GM18867 (cell line): ENCODE results near the gene ATRIP.
A peak's percentile ranks its signal among the peaks of the same experiment; 100 is the strongest.
"Not testable (repeated sequence)": the region's sequence is repeated elsewhere in the genome, so short reads cannot be mapped to it uniquely, and the experiment has no call there.

Source experiments
- ATAC-seq: cut with Tn5 transposase; IDR thresholded peaks from one replicate; pipeline ENCODE4 v1.9.1; 2021; ENCODE audit warnings: mild to moderate bottlenecking, moderate library complexity; ENCODE audit not compliant: unreplicated experiment

ATRIP gene

DNA sequence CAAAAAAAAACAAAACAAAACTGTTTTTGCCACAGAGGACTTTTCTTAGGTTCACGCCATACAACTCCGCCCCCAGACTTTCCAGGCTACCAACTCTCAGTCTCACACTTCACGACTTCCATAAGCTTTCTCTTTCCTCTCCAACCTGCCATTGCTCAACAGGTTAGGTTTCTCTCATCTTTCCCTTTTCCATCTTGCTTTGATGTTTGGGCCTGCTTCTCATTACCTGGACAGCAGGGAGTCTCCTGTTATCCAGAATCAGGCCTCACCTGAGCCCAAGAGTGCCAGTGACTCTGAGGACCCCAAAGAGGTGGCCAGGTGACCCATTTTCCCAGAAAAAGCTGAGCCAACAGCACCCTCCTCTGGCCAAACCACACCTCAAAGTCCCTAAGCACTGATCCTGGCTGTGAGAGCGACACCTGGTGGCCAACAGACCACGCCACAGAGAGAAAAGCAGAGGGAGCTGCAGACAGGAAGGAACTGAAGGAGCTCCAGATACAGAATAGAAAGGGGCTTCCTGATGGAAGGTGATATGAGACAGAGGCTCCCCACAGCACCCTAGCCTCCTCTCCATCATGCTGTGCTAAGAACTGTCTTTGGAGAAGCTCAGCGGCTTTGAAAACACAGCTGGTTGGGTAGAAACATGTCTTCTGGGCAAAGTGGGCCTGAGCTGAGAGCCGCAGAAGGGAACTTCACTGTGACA, 10.6 kb upstream of the ATRIP start:
- ATAC-seq, result no peak

DNA sequence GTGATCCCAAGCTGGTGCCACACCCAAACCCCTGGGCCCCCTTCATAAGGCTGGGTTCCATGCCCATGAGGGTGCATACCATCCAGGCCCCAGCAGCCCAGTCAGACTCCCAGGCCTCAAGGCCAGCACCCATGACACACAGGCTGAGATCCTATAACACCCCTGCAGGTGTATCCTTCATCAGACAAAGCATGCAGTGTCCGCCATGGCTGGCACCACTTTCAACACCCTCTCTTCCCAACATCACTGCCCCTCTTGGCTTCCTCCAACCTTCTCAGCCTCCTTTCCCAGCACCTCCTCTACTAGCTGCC, 10.1 kb upstream of the ATRIP start:
- no peak for ATAC-seq

DNA sequence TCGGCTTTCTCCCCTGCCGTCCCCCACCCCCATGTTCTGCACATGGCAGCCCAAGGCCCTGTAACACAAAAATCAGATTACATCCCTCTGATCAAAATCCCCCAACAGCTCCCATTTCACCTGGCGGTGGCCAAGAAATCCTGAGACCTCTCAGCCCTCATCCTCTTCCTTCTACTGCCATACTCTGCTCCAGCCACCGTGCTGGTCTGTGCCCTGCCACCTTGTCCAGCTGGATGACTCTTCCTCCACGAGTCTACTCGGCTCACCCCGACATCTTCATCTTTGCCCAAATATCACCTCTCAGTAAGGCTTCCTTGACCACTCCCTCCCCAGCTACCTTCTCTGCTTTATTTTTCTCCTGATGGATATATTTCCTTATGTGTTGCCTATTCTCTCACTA, 9.7 kb upstream of the ATRIP start:
- ATAC-seq, result no peak

DNA sequence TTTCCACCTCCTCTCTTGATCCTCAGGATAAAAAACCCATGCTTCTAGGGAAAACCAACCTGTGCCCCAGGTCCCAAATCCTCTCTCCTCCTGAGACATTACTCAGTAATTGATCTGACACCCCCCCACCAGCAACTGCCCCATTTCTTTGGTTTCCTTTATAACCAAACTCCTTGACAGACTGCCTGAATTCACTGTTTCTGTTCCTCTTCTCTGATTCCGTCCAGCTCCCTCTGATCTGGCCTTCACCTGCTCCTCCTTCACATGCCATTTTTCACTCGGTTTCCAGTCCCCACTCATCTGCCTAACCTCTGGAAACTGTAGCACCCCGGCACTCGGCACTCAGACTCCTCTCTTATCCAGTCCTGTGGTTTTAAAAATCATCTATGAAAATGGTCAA, 8.7 kb upstream of the ATRIP start:
- no peak for ATAC-seq

DNA sequence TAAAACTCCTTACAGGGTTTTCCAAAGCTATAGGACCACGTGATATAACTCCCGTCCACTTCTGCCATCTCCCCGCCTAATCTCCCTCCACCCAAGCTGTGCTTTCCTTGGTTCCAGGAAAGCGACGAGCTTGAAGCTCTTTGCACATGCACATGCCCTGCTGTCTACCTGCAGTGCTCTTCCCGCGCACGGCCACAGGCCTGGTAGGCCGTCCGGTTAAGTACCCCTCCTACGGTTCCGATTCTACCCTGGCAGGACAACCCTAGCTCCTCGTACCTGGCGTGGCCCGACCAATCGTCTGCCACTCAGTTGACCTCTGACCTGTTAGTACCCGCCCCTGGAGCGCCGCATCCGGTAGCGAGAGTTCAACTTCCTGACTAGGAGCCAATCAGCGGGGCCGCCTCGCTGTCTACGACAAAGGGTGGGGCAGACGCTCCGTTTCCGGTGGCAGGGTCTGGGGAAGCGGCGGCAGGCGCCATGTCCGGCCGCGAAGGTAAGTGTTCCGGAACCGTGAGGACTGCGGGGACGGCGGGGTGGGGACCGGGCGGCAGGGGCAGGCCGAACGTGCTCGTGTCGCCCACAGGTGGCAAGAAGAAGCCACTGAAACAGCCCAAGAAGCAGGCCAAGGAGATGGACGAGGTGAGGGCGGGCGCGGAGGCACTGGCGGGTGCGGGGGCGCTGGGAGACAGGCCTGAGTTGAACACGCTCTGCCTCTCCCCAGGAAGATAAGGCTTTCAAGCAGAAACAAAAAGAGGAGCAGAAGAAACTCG, 6.5 kb upstream of the ATRIP start, which contains the start of the genes CCDC51 and TMA7:
Gene CCDC51, minus strand, starts transcription at position 300 of the 770 bp plus-strand sequence. CDS start 4,991 bp downstream, outside the sequence.
Gene TMA7, plus strand, starts transcription at position 438 of the 770 bp plus-strand sequence. Its CDS starts 40 bp downstream, at position 478.
- peak; percentile 95 for ATAC-seq

DNA sequence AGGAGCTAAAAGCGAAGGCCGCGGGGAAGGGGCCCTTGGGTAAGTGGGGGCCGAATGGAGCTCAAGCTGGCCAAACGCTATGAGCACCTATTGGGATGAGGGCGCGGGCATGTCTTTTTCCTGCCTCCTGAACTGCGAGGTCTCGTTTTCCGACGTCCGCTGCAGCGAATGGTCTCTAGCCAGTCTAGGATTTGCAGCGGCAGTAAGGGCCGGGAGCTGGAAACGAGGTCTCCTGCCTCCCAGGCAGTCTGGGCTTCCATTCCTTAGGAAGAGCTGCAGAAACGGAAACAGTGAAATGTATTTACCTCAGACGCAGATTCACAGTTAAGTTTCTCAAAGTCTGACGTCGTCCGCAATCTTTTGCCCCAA, 6.0 kb upstream of the ATRIP start:
- ATAC-seq, result no peak

DNA sequence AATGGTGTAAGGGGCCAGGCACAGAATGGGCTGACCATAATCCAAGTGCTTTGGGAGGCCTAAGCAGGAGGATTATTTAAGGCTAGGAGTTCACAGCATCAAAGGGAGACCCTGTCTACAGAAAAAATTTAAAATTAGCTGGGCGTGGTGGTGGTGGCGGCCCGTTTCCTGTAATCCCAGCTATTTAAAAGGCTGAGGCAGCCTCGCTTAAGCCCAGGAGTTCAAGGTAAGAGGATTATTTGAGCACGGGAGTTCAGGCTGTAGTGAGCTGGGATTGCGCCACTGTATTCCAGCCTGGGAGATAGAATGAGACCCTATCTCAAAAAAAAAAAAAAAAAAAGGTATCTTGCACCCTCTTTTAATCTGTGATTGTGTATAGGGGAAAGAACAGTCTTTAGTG, 4.6 kb upstream of the ATRIP start:
- ATAC-seq, result no peak

DNA sequence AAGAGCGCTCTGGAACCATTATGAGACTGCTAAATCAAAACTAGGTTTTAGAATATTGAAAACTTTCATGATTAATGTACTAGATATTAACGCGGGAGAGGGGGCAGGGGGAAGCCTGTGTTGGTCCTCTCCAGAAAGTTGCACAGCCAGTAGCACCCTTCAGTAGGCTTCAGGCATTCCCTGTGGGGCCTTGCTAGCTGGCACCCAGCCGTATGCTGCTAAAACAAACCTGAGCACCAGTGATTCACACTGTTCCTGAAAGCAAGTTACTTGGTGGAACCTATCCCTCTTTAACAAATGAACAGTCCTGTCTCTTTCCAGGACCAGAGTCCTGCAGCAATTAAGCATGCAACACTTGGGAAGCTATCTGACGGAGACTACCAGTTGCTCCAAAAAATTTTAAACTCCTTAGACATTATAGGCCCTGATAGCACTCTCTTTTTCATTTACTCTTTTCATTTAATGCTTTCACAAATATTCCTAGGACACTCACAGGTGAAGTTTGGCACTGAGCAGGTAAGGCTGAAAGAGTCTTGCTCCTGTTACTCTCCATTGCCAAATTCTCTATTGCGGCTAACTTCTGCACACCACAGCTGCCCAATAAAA, 1.2 kb upstream of the ATRIP start:
- ATAC-seq, result no peak

DNA sequence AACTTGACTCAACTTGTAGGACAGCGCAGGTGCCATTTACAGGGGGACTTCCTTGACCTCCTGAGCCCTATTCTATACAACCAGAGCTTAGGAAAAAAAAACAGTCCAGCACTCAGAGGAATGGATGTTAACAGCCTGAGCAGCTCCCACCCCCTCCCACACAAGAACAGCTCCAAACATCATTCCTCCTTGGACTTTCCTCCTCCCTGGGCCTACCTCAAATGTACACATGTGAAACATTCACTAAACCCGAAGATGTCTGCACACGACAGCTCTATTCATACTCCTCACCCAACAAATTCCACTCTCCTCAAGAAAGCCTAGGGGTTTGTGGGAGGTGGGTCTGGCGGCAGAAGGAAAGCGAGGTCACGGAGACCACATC, 503 bp upstream of the ATRIP start:
- ATAC-seq, result no peak

DNA sequence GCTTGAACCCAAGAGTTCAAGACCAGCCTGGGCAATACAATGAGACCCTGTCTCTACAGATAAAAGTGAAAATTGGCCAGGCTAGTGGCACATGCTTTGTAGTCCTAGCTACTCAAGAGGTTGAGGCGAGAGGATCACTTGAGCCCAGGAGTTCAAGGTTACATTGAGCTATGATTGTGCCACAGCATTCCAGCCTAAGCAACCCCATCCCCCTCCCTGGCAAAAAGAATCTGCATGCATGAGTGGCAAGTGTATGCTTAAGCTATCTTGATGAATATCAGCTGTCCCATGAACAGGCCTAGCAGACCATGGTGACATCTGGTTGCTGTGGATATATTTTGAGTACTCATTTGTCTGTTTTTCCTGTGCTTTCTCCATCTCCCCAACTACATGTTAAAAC, 4.7 kb downstream of the ATRIP start:
- no peak for ATAC-seq

DNA sequence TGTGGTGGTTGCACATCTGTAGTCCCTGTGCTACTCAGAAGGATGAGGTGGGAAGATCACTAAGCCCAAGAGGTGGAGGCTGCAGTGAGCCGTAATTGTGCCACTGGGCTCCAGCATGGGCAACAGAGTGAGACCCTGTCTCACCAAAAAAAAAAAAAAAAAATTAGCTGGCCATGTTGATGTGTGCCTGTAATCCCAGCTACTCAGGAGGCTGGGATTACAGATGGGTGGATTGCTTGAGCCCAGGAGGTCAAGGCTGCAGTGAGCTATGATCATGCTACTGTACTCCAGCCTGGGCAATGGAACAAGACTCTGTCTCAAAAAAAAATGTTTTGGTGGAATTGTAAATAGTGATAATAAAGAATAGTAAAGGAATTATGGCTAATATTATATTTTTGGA, 9.9 kb downstream of the ATRIP start:
- ATAC-seq, result no peak

DNA sequence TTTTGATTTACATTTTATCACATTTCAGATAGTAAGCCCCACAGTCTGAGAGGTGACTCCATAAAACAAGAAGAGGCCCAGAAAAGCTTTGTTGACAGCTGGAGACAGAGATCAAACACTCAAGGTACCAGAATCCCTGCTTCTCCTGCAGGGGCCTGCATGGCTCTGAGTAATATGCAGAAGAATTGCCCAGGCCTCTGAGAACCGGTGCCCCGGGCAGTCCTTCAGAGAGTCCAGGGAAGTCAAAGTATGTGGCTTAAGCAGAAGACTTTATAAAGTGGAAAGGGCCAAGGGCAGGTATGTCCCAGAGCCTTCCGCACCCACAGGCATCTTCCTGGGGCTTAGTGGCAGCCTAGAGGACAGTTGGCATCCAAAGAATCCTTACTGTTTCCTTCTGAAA, 12.8 kb downstream of the ATRIP start:
- no peak for ATAC-seq

DNA sequence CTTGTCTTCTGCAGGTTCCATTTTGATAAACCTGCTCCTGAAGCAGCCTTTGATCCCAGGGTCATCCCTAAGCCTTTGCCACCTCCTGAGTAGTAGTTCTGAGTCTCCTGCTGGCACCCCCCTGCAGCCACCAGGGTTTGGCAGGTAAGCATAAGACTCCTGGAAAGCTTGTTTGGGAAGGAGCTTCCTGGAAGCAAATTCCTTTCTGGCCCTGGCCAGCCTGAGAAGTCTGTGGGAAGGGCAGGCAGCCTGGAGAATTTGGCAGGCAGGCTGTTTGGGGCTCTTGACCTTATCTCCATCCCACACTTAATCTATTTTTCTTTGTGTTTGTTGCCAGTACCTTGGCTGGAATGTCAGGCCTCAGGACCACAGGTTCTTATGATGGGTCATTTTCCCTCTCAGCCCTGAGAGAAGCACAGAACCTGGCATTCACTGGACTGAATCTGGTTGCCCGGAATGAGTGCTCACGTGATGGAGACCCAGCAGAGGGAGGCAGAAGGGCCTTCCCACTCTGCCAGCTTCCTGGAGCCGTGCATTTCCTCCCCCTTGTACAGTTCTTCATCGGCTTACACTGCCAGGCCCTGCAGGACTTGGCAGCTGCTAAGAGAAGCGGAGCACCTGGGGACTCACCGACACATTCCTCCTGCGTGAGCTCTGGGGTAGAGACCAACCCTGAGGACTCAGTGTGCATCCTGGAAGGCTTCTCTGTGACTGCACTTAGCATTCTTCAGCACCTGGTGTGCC, 13.4 kb downstream of the ATRIP start:
- no peak for ATAC-seq

DNA sequence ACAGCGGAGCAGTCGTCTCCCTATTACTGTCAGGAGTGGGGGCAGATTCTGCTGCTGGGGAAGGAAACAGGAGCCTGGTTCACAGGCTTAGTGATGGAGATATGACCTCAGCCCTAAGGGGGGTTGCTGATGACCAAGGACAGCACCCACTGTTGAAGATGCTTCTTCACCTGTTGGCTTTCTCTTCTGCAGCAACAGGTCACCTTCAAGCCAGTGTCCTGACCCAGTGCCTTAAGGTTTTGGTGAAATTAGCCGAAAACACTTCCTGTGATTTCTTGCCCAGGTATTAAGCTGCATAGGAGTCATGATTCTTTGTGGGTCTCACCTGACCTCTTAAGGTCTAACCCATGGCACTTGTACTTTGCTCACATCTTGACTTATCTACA, 14.0 kb downstream of the ATRIP start:
- no peak for ATAC-seq

DNA sequence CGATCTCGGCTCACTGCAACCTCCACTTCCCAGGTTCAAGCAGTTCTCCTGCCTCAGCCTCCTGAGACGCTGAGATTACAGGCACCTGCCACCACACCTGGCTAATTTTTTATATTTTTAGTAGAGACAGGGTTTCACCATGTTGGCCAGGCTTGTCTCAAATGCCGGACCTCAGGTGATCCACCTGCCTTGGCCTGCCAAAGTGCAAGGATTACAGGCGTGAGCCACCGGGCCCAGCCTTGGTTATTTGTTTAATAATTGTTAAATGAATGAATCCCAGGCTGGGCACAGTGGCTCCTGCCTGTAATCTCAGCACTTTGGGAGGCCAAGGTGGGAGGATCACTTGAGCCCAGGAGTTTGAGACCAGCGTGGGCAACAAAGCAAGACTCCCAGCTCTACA, 15.2 kb downstream of the ATRIP start:
- ATAC-seq, result not testable (repeated sequence)

DNA sequence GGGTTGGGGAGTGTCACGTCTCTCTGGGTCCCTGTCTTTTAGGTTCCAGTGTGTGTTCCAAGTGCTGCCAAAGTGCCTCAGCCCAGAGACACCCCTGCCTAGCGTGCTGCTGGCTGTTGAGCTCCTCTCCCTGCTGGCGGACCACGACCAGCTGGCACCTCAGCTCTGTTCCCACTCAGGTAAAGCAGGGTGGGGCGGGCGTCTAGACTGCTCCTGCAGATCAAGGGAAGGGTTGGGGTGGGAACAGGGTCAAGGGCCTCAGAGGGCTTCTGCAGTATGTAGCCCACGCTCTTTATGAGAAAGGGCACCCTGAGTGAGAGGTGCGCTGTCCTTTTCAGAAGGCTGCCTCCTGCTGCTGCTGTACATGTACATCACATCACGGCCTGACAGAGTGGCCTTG, 17.2 kb downstream of the ATRIP start:
- no peak for ATAC-seq

DNA sequence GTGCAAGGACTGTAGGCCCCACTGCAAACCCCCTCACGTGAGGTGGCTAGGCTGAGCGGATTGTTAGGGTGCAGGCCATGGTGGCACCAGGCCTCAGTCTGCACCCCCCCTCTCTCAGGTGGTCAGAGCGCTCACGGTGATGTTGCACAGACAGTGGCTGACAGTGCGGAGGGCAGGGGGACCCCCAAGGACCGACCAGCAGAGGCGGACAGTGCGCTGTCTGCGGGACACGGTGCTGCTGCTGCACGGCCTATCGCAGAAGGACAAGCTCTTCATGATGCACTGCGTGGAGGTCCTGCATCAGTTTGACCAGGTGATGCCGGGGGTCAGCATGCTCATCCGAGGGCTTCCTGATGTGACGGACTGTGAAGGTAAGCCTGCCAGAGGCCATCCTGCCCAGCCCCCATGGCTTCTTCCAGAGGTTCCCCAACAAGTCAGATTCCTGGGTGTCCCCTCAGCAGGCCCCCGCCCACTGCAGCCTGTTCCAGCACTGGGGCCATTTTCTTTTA, 18.2 kb downstream of the ATRIP start:
- no peak for ATAC-seq

DNA sequence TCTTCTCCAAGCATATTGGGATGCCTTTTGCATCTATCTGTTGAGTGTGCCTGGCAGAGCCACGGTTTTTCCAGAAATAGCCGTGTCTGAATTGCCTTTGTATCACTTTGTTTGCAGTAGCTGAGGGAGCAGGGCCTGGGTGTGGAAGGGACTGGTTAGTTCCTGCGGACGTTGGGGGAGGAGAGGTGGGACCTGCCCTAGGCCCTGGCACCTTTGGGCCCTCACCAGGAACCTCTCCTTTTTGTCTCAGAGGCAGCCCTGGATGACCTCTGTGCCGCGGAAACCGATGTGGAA, 18.6 kb downstream of the ATRIP start:
- ATAC-seq, result no peak

DNA sequence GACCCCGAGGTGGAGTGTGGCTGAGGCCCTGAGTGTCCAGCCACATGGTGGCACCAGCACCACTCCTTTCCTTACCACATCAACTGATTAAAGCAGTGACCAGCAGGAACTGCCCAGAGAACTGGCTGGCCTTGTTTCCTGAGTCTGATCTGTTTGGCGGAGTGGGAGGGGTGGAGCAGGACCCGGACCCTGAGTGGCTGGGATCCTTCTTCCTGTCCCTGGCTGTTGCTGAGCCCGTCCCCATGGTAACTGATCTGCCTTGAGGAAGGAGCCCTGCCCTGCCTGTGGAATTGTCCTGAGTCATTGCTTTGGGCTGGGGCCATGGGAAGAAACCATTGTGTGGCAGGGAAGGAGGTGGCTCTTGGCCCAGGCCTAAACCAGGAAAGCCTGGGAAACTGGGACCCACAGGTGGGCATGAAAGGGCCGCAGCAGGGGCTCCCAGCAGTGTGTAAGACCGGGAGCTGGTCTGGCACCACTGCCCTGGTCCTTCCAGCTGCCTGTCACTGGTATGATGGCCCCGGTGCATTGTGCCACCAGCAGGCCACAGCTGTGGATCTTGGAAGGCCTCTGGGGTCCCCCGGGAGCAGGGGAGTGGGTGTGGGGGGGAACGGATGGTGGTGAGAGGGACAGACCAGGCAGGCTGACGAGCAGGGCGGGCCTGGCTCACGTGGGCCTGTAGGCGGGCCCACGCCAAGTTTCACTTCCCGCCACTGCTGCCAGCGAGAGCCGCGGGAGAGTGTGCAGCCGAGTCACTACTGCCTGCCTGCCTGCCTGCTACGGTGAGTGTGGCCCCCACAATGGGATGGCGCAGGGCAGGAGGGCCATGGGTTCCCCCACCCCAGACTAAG, 19.2 kb downstream of the ATRIP start:
- peak; percentile 76 for ATAC-seq

DNA sequence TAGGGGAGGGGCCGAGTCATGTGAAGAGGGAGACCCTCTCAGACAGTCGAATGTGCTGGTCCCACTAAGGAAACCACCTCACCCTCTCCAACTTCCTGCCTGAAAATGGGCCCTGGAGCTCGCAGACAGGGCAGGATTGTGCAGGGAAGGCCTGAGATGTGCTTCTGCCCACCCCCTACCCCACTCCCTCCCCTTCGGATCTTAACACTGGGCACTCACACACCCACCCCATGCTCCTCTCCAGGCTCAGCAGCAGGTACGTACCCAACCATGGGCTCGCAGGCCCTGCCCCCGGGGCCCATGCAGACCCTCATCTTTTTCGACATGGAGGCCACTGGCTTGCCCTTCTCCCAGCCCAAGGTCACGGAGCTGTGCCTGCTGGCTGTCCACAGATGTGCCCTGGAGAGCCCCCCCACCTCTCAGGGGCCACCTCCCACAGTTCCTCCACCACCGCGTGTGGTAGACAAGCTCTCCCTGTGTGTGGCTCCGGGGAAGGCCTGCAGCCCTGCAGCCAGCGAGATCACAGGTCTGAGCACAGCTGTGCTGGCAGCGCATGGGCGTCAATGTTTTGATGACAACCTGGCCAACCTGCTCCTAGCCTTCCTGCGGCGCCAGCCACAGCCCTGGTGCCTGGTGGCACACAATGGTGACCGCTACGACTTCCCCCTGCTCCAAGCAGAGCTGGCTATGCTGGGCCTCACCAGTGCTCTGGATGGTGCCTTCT, 20.0 kb downstream of the ATRIP start:
- peak; percentile 20 for ATAC-seq
